ENCODE measurements around the gene PHACTR1.

DNA sequence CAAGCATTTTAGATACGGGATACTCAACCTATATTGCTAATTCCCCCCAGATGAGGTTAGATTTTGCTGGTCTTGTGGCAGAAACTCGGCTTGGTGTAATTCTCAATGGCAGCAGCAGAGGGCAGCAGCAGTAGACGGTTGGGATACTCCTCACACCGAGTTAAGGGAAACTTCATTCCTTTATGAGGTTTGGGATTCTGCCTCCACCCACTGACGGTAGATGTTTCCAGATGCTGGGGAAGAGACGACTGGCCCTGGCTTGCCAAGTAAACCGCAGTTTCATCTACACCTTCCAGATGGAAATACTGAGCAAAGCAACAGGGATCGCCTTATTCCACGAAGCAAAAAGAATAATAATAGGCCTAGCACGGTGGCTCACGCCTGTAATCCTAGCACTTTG lies 620.0 kb downstream of the PHACTR1 start:
- TF ChIP-seq MAX (IDR thresholded peaks at IDR 0.05) (no peak), CTCF (IDR thresholded peaks at IDR 0.05) (peak; percentile 74), SMC3 (IDR thresholded peaks at IDR 0.05) (peak; percentile 85), CBX8 (IDR thresholded peaks at IDR 0.05) (no peak), POLR2A (IDR thresholded peaks at IDR 0.05; ENCODE audit: low read length) (no peak), HMGXB4 (CRISPR knock-in tag; IDR thresholded peaks at IDR 0.05; ENCODE audit: borderline replicate concordance) (no peak), PHF8 (IDR thresholded peaks at IDR 0.05; ENCODE audit: borderline replicate concordance, low read depth) (no peak), CEBPB (IDR thresholded peaks at IDR 0.05) (no peak), ESRRA (IDR thresholded peaks at IDR 0.05; ENCODE audit: borderline replicate concordance, low read length) (no peak), POLR2AphosphoS2 (conservative IDR thresholded peaks at IDR 0.05; ENCODE audit: low read length) (no peak)
- TF ChIP-seq, protein P1, sequence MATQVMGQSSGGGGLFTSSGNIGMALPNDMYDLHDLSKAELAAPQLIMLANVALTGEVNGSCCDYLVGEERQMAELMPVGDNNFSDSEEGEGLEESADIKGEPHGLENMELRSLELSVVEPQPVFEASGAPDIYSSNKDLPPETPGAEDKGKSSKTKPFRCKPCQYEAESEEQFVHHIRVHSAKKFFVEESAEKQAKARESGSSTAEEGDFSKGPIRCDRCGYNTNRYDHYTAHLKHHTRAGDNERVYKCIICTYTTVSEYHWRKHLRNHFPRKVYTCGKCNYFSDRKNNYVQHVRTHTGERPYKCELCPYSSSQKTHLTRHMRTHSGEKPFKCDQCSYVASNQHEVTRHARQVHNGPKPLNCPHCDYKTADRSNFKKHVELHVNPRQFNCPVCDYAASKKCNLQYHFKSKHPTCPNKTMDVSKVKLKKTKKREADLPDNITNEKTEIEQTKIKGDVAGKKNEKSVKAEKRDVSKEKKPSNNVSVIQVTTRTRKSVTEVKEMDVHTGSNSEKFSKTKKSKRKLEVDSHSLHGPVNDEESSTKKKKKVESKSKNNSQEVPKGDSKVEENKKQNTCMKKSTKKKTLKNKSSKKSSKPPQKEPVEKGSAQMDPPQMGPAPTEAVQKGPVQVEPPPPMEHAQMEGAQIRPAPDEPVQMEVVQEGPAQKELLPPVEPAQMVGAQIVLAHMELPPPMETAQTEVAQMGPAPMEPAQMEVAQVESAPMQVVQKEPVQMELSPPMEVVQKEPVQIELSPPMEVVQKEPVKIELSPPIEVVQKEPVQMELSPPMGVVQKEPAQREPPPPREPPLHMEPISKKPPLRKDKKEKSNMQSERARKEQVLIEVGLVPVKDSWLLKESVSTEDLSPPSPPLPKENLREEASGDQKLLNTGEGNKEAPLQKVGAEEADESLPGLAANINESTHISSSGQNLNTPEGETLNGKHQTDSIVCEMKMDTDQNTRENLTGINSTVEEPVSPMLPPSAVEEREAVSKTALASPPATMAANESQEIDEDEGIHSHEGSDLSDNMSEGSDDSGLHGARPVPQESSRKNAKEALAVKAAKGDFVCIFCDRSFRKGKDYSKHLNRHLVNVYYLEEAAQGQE (IDR thresholded peaks at IDR 0.05), result no peak

Data from A549 (cell line).